SK-N-SH (cell line): ENCODE measurements around the gene ALG11. TPM values are rescaled to one million over a fixed set of nuclear protein-coding genes. Genes with fewer than 3 reads are reported as not detected.

Experiments
- CTCF ChIA-PET: fragments of 300-600, 350-600 bp; formaldehyde crosslinking; extraction: SDS; loops from one replicate; lab custom pipeline; 2021; lab: Yijun Ruan, JAX
- POLR2A ChIA-PET: fragments of 350-600 bp; sonication (Branson Sonifier 250); formaldehyde crosslinking; extraction: SDS; loops from one replicate; lab custom pipeline; 2020; ENCODE audit warnings: antibody characterized with exemption, inconsistent platforms; lab: Yijun Ruan, JAX
- DNase-seq: peaks from one replicate; pipeline ENCODE4 v3.0.0; 2012
- H2AFZ ChIP-seq: fragments of 200-600 bp; sonication (generic); 2 replicates; pipeline ENCODE4 v1.8.1; 2016; ENCODE audit warnings: antibody characterized with exemption, mild to moderate bottlenecking, low read depth
- H3F3A ChIP-seq: fragments of 200-600 bp; sonication (generic); replicated peaks from 2 replicates; pipeline ENCODE3; 2016; ENCODE audit warnings: antibody characterized with exemption, mild to moderate bottlenecking; ENCODE audit not compliant: insufficient read depth
- H3K27ac ChIP-seq, 2 experiments: fragments of 200-500 bp in 1 of 2; fragments of 200-600 bp in 1 of 2; sonication (Bioruptor generic) in 1 of 2; sonication (generic), shearing (Covaris generic) in 1 of 2; 2 replicates each; pipeline versions ENCODE4 v1.5.1 to v1.6.1; 2014 to 2016; ENCODE audit warnings: low read depth in 2 of 2, inconsistent platforms in 1 of 2, low read length in 1 of 2, mild to moderate bottlenecking in 1 of 2, mixed read lengths in 1 of 2
- H3K27me3 ChIP-seq: fragments of 200-600 bp; sonication (generic), shearing (Covaris generic); 2 replicates; pipeline ENCODE4 v1.6.1; 2016; ENCODE audit warnings: mixed run types; ENCODE audit not compliant: insufficient read depth
- H3K36me3 ChIP-seq, 2 experiments: fragments of 200-500 bp in 1 of 2; fragments of 200-600 bp in 1 of 2; sonication (Bioruptor generic) in 1 of 2; sonication (generic) in 1 of 2; replicated peaks in 1 of 2; 2 replicates each; pipeline versions ENCODE3 to v1.5.1; 2014 to 2016; ENCODE audit warnings: low read length in 1 of 2, mild to moderate bottlenecking in 1 of 2; ENCODE audit not compliant: insufficient read depth in 2 of 2, control insufficient read depth in 1 of 2
- H3K4me1 ChIP-seq, 2 experiments: fragments of 200-500 bp in 1 of 2; fragments of 200-600 bp in 1 of 2; sonication (Bioruptor generic) in 1 of 2; sonication (generic), shearing (Covaris generic) in 1 of 2; 2 replicates each; pipeline versions ENCODE4 v1.5.1 to v1.6.1; 2014 to 2016; ENCODE audit warnings: low read depth in 1 of 2, low read length in 1 of 2, mixed run types in 1 of 2; ENCODE audit not compliant: insufficient read depth in 2 of 2, control insufficient read depth in 1 of 2
- H3K4me2 ChIP-seq: fragments of 200-600 bp; sonication (generic), shearing (Covaris generic); 2 replicates; pipeline ENCODE4 v1.6.1; 2017; ENCODE audit warnings: mixed run types
- H3K4me3 ChIP-seq, 2 experiments: fragments of 200-500 bp in 1 of 2; fragments of 200-600 bp in 1 of 2; sonication (Bioruptor generic) in 1 of 2; sonication (generic), shearing (Covaris generic) in 1 of 2; 2 replicates each; pipeline versions ENCODE4 v1.5.1 to v1.8.1; 2014 to 2016; ENCODE audit warnings: low read depth in 2 of 2, inconsistent platforms in 1 of 2, low read length in 1 of 2, mild to moderate bottlenecking in 1 of 2, mixed read lengths in 1 of 2, moderate library complexity in 1 of 2
- H3K79me2 ChIP-seq: fragments of 200-600 bp; sonication (generic); 2 replicates; pipeline ENCODE4 v1.8.1; 2017; ENCODE audit warnings: mild to moderate bottlenecking; ENCODE audit not compliant: insufficient read depth
- H3K9ac ChIP-seq: fragments of 200-600 bp; sonication (generic); 2 replicates; pipeline ENCODE4 v1.6.1; 2017; ENCODE audit warnings: mixed run types
- H3K9me2 ChIP-seq: fragments of 200-600 bp; sonication (generic); 2 replicates; pipeline ENCODE4 v1.6.1; 2017; ENCODE audit warnings: mixed run types
- H3K9me3 ChIP-seq: fragments of 200-600 bp; sonication (generic); 2 replicates; pipeline ENCODE4 v1.6.1; 2017; ENCODE audit warnings: mixed run types, mild to moderate bottlenecking, moderate library complexity
- H4K20me1 ChIP-seq: fragments of 200-600 bp; sonication (generic); 2 replicates; pipeline ENCODE4 v1.6.1; 2017; ENCODE audit warnings: mild to moderate bottlenecking, mixed run types; ENCODE audit not compliant: insufficient read depth
- CTCF ChIP-seq: fragments of 200-600 bp; sonication (generic); IDR thresholded peaks from 2 replicates; pipeline ENCODE4 v1.6.1; 2017; ENCODE audit warnings: antibody characterized with exemption, mild to moderate bottlenecking, moderate library complexity
- EP300 ChIP-seq, 2 experiments: IDR thresholded peaks; 2 replicates each; pipeline versions ENCODE4 v1.4.0 to v1.6.1; 2012; ENCODE audit warnings: borderline replicate concordance in 1 of 2, low read depth in 1 of 2, low read length in 1 of 2
- EZH2phosphoT487 ChIP-seq: fragments of 200-600 bp; sonication (generic); IDR thresholded peaks from 2 replicates; pipeline ENCODE4 v1.6.1; 2017; ENCODE audit warnings: low read depth, mixed run types, mild to moderate bottlenecking, antibody characterized with exemption, moderate library complexity, borderline replicate concordance
- FOSL2 ChIP-seq: IDR thresholded peaks from 2 replicates; pipeline ENCODE4 v1.4.0; 2012; ENCODE audit warnings: low read depth, mild to moderate bottlenecking, moderate library complexity, borderline replicate concordance
- FOXM1 ChIP-seq: IDR thresholded peaks from 2 replicates; pipeline ENCODE4 v1.4.0; 2012; ENCODE audit warnings: low read depth, mild to moderate bottlenecking
- IRF3 ChIP-seq: fragments of 150-350 bp; IDR thresholded peaks from 2 replicates; pipeline ENCODE4 v1.6.1; 2016; ENCODE audit warnings: mild to moderate bottlenecking, low read depth, low read length
- MEF2A ChIP-seq: IDR thresholded peaks from 2 replicates; pipeline ENCODE4 v1.4.0; 2012; ENCODE audit warnings: low read depth, borderline replicate concordance
- NFIC ChIP-seq: IDR thresholded peaks from 2 replicates; pipeline ENCODE4 v1.4.0; 2012; ENCODE audit warnings: borderline replicate concordance
- REST ChIP-seq: IDR thresholded peaks from 2 replicates; pipeline ENCODE4 v1.6.1; 2012; ENCODE audit warnings: mild to moderate bottlenecking, low read depth, low read length, moderate library complexity
- RXRA ChIP-seq: IDR thresholded peaks from 2 replicates; pipeline ENCODE4 v1.4.0; 2012; ENCODE audit warnings: low read depth, mild to moderate bottlenecking, borderline replicate concordance
- SIN3A ChIP-seq: IDR thresholded peaks from 2 replicates; pipeline ENCODE4 v1.6.1; 2012; ENCODE audit warnings: low read depth, mild to moderate bottlenecking, low read length, moderate library complexity, borderline replicate concordance
- SMC3 ChIP-seq: IDR thresholded peaks from 2 replicates; pipeline ENCODE4 v1.6.1; 2012; ENCODE audit warnings: low read depth, low read length, improper control_type of control experiment
- USF1 ChIP-seq: IDR thresholded peaks from 2 replicates; pipeline ENCODE4 v1.4.0; 2012; ENCODE audit warnings: low read depth, borderline replicate concordance
- USF2 ChIP-seq: fragments of 150-350 bp; IDR thresholded peaks from 2 replicates; pipeline ENCODE4 v1.6.1; 2017; ENCODE audit warnings: antibody characterized with exemption, low read length, low read depth, borderline replicate concordance
- YY1 ChIP-seq: IDR thresholded peaks from 2 replicates; pipeline ENCODE4 v1.4.0; 2012; ENCODE audit warnings: low read depth, mild to moderate bottlenecking
- WGBS: methylation state at CpG from one replicate; pipeline ENCODE4 v1.1.6; 2017; ENCODE audit warnings: low lambda C conversion rate; 5-methylcytosine and 5-hydroxymethylcytosine counted together
- polyA plus RNA-seq, 3 experiments: library from polyadenylated mRNA; depleted of rRNA; stranded (reverse); fragments of >200 nt; gene quantifications; 2 replicates each; pipeline ENCODE4 v1.2.3, GENCODE V29; 2012

The ALG11 gene
- polyA plus RNA-seq, 1 of the 3 experiments (the other 2 are of a cell fraction), result 5.0 TPM

GRCh38 chr13:51999921-52000320, 12.3 kb upstream of the ALG11 start:
- H3K9ac ChIP-seq, result no peak overlapping the region
- CTCF ChIA-PET, result interaction anchor here (1.2 to 3.8 kb wide), 3 partner anchors 17 to 128 kb away, joined by 3 to 35 read pairs (median 4); partner anchors contain the start of gene NEK5
- no peak overlapping the region for H2AFZ ChIP-seq
- H3K27ac ChIP-seq, result no peak overlapping the region
- TF ChIP-seq IRF3 (no peak), NFIC (no peak), YY1 (no peak), SMC3 (no peak), RXRA (no peak), SIN3A (no peak), USF2 (no peak), EZH2phosphoT487 (no peak), CTCF (no peak), REST (no peak), FOXM1 (no peak), USF1 (no peak), FOSL2 (no peak), EP300 (IDR thresholded peaks at IDR 0.05; ENCODE audit: borderline replicate concordance in 1 of 2, low read depth in 1 of 2, low read length in 1 of 2) (no peak), MEF2A (no peak)
- POLR2A ChIA-PET, result no interaction called here
- no peaks in the 10 kb centered on the region for H3K9me2 ChIP-seq
- no peaks in the 10 kb centered on the region for H3F3A ChIP-seq
- no peak for DNase-seq
- no peak overlapping the region for H3K4me3 ChIP-seq
- no peaks in the 10 kb centered on the region for H4K20me1 ChIP-seq
- no peaks in the 10 kb centered on the region; a peak in 1 of 4 replicates for H3K4me1 ChIP-seq
- no peaks in the 10 kb centered on the region for H3K79me2 ChIP-seq
- no peak overlapping the region for H3K4me2 ChIP-seq
- H3K36me3 ChIP-seq, result no peaks in the 10 kb centered on the region
- no peaks in the 10 kb centered on the region for H3K27me3 ChIP-seq
- 33% methylated on average over 1 of the region's 1 CpG for WGBS
- H3K9me3 ChIP-seq, result no peaks in the 10 kb centered on the region
